Nasal cavity respiratory epithelium epithelial cell of viscerocranial mucosa (primary cell): ENCODE data around the gene RASSF8. TPM values are rescaled to one million over a fixed set of nuclear protein-coding genes. Genes with fewer than 3 reads are reported as not detected.

ENCODE experiments used
- total RNA-seq: library from RNA; depleted of rRNA; stranded (reverse); fragments of >200 nt; gene quantifications from 2 replicates; pipeline ENCODE4 v1.2.3, GENCODE V29; 2014

RASSF8 gene
- total RNA-seq = 22.2 and 45.9 TPM in 2 replicates

GRCh38 chr12:25958428-25959070 is at the start of gene RASSF8:
TSS of gene RASSF8 (plus strand) at chr12:25958682. CDS start at chr12:26055344, 96,662 bp downstream.

GRCh38 chr12:26124446-26125399 is 166.2 kb downstream of the RASSF8 start, which contains the start of gene BHLHE41:
TSS of gene BHLHE41 (minus strand) at chr12:26125037. CDS start at chr12:26124779, 258 bp downstream.

Other genes starting within 250 kb of the RASSF8 start
- gene BHLHE41, start 166.4 kb downstream of the RASSF8 start, total RNA-seq = under 0.01 and 1.1 TPM in 2 replicates
- 0.68 and 3.1 TPM in 2 replicates for gene SSPN, start 236.9 kb downstream of the RASSF8 start, total RNA-seq